NCI-H2227 (cell line): ENCODE results near the gene NAALAD2.
"Not testable (repeated sequence)": the region's sequence is repeated elsewhere in the genome, so short reads cannot be mapped to it uniquely, and the experiment has no call there.

Source experiments
- DNase-seq: peaks from one replicate; lab custom pipeline; 2025; ENCODE audit not compliant: unreplicated experiment; lab: John Stamatoyannopoulos, UW

Gene NAALAD2

DNA sequence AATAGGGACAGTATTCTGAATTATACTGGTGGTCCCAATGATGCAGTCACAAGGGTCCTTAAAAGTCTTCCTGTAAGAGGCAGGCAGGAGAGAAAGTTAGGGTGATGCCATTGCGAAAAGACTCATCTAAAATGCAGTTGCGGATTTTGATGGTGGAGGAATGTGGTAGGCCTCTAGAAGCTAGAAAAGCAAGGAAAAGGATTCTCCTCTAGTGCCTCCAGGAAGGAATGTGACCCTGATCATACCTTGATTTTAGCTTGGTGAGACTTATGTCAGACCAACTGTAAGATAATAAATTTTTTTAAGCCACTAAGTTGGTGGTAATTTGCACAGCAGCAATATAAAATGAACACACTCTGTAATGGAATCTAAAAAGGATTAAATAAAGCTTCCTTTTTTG, 54.5 kb downstream of the NAALAD2 start:
- DNase-seq: no peak

DNA sequence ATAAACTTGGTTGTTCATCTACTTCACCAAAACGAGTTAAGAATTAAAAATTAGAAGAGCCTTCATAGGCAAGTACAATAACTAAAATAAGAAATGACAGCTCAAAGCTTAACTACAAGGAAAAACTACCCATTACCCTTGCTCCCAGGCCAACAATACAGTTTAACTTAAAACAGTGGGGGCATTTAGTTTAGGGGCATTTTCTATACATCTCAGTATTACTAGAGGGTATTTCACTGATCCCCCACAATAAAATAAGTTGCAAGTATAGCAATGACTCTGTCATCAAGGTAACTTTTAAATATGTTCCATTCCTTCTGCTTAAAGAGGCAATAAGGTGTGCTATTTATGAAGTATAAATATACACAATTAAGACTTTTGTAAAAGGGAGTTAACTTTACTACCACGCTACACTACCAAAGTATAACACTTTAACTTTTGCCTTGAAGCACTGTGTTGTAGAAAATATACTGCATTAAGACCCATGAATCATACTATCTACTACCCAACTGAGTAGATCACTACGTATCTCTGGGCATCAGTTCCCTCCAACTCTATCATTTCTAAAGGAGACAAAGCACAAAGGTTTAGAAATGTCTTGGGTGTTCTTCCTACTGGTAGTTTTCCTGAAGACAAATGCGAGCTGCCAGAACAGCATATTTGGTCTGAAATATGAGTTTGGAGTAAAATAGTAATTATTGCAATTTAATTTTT, 58.6 kb downstream of the NAALAD2 start:
- no peak for DNase-seq

DNA sequence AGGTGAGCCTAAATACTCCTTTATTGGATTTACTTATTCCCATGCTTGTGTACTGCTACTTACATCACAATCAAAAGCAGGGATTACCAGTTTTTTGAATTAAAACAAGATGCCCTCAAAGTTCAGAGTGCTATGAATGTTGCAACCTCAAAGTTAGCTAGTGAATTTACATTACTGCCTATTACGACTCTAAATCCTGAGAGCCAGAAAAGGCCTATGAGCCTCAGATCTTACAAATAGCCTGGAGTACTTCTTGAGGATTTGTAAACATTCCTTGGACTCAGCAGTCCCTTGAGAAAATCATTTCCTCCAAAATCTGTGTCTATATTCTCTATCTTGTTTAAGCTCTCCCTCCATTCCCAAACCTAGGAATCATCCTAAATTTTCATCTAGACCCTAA, 62.9 kb downstream of the NAALAD2 start:
- no peak for DNase-seq

DNA sequence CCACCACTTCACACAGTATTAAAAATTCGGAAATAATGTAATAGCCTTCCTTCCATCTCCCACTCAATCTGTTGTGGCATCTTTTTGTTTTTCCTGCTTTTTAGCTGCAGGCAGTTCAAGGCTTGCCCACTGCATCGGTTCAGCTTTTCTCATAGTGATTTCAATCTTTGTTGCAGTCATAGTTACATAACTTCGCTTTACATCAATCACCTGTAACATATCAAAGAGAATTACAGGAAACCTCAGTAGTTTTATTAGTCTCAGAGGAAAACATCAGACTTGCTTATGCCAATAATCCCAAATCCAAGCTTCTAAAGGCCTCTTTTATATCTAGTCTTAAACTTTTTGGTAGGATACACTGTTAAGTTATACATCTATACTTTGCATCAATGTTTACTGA, 67.9 kb downstream of the NAALAD2 start:
- DNase-seq: no peak

DNA sequence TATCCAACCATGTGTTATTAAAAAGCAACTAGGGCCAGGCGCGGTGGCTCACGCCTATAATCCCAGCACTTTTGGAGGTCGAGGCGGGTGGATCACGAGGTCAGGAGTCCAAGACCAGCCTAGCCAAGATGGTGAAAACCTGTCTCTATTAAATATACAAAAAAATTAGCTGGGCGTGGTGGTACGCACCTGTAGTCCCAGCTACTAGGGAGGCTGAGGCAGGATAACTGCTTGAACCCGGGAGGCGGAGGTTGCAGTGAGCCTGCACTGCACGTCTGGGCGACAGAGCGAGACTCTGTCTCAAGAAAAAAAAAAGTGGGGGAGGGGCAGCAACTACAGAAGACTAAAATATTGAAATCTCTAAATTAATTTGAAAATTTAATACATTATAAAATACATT, 69.9 kb downstream of the NAALAD2 start:
- no peak for DNase-seq

DNA sequence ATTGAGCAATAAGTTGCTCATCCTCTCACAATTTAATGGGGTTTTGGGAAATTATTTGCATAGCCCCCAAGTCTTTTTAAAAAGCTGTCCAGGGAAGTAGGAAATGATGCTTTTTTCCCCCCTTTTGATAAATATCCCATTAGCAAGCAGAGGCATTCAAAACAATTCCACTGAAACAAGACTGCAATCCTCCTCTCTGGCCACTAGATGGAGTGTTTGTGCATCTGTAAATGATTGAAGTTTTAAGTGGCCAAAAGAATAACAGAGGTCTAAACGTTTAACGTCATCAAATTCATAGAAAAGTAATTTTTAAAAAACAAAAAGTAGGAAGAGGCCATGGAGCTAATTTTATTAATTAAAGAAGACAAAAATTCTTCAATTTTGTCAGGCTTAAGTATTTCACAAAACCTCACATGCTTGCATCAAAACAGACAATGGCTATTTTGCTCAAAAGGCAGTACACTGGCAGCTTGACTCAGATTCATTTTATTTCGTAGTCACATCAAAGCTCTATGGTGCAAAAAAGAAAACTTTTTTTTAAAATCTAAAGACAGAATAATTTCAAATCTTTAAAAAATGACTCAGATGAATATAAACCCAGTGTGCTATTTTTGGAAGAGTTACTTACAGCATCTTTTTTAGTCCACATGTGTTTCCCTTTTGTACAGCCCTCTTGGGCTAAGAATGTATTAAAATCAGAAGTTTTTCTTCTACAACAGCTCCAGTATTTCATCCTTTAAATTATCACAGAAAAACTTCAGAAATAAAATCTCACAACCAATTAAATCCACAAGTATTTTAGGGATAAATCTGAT, 70.6 kb downstream of the NAALAD2 start:
- peak; percentile 59 for DNase-seq

DNA sequence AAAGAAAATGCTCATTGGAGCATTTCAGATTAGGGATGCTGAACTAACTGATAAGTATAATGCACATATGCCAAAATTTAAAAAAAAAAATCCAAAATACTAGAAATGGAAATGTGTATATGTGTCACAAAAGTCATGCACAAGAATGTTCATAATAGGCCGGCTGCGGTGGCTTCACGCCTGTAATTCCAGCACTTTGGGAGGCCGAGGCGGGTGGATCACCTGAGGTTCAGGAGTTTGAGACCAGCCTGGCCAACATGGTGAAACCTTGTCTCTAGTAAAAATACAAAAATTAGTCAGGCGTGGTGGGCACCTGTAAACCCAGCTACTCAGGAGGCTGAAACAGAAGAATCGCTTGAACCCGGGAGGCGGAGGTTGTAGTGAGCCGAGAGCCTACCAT, 73.5 kb downstream of the NAALAD2 start:
- not testable (repeated sequence) for DNase-seq

DNA sequence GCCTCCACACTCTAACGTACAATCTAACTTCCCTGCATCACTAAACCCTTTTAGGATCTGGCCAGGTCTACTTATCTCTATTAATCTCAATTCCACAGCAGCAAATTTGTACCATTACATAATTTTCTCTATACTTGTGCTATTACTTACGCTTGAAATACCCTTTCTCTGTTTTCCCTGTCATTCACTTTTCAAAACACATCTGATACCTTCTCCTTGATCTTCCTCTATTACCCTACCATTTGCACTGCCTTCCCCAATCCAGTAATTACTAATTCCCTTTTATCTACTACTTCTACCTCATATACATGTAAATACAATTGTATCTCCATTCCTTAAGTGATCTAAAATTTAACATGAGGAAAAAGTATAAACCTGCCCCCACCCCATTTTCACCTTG, 74.4 kb downstream of the NAALAD2 start:
- no peak for DNase-seq

DNA sequence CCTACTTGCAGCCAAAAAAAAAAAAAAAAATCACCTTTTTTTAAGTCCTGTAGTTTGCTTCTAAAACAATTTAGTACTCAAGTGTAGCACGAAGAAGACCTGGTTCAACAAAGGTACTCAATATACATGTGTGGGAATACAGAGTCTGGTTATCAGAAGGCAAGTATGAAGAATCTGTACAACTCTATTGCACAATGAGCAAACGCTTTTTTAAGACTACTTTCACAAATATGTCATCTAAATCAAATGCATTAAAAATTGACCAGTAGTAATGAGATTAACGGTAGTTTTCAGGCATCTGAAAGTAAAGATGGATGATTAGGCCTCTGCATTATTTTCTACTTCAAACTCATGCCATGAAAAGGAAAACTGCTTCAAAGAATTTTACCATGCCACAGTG, 78.9 kb downstream of the NAALAD2 start:
- DNase-seq: no peak

DNA sequence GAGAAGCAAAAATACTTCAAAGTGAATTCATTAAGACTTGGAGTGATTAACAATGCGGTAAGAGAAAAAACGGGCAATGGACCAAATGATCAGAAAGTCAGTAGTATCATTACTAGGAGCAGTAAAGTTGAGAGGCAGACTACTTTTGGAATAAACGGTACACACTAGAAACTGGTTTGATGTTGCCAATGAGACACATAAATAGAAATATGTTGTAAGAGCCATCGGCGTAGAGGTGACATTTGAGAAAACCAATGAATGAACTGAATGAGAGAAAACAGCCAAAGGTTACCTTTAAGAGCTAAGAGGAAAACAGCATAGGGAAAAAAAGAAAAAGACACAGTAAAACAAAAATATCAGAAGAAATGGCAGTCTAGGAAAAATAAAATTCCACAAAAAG, 82.1 kb downstream of the NAALAD2 start:
- no peak for DNase-seq

DNA sequence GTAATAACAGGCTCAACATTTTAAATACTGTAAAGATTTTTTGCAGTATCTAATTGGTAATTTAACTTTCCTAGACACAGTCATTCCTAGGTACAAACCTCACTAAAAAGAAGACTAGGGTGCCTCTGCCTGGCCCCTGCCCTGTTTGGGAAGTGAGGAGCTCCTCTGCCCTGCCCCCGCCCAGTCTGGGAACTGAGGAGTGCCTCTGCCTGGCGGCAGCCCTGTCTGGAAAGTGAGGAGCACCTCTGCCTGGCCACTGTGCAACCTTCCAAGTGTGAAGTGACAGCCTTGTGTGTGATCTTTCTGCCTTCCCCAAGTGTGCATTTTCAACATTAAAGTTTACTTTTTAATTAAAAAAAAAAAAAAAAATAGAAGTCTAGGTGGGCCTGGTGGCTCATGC, 84.1 kb downstream of the NAALAD2 start:
- no peak for DNase-seq

DNA sequence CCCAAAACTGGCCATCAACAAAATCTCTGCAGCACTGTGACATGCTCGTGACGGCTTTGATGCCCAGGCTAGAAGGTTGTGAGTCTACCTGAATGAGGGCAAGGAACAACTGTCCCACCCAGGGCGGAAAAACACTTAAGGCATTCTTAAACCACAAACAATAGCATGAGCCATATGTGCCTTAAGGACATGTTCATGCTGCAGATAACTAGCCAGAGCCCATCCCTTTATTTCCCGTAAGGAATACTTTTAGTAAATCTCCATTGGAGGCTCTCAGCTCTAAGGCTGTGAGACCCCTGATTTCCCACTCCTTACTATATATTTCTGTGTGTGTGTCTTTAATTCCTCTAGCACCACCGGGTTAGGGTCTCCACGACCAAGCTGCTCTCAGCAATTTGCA, 85.0 kb downstream of the NAALAD2 start:
- no peak for DNase-seq

DNA sequence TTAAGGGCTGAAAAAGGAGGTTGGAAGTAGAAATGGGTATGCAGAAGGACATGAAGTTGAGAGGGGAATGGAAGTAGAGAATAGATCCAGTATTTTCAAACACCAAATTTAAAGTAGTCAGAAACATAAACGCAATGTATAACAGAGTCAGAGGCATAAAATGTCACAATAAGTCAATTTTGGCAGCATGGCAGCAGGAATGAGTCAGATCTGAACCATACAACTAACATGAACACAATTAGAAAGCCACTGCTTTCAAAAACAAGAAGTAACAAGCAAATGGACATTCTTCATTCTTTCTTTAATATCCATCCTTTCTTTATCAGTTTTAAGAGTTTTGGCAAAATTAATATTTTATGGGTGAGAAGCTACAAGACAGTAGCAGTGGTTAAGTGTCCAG, 85.9 kb downstream of the NAALAD2 start:
- DNase-seq: no peak

DNA sequence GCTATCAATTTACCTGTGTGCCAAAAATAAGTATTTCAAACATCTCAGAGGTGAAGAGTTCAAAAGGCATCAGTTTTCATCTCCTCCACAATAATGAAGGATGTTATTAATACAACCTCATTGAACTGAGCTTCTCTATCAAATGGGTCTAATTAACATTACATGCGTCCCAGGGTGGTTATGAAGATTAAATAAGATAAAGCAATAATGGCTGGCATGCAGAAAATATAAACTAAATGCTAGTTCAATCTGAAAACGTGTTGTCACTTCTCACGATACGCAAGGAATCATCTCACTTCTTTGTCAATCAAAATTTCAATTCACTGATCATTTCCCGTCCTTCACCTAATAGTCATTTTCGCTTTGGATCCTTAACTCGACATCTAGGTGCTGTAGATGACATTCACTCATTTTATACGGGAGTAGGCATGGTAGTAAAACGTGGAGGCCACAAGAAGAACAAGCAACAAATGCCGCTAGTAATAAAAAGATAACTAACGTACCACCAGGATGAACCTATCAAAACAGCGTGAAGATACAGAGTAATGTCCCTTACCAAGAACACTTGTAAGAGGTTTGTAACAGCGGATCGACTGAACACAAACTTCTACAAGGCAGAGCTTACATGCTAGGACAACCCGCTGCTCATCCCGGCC, 87.5 kb downstream of the NAALAD2 start:
- DNase-seq: no peak

DNA sequence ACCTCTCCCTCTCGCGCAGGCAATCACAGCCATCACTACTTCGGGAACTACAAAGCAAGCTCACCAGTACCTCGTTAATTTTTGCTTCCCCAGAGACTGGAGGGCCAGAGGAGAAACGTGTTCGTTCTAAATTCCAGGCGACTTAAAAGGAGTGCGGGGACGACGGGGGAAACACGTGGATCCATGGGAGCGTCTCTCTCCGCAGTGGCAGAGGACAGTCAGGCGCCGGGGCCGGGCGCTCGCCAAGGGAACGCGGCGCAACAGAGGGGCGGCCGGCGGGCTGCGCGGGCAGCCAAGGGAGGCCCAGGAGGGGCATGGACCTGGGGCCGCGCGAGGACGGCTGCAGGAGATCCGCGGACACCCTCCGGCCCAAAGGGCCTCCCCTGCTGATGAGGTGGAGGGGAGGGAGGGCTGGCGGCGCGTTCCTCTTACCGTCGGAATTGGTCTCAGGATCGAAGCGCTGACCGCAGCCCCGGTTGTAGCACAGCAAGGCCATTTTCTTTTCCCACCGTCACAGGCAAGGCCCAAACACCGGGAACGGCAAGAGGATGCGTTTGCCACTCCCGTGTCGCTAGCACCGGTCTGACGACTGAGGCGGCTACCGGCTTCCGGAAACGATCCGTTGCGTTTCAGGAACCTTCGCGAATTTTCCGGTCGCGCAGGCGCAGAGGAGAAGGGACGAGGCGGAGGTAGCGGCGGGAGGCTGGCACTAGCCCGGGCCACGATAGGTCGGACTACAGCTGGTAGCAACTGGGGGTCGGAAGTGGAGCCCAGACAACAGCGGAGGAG, 88.2 kb downstream of the NAALAD2 start, which contains the start of gene CHORDC1:
Gene CHORDC1 (minus strand): TSS at position 591 of the 789 bp plus-strand sequence. CDS start 95 bp downstream, at position 496.
- peak; percentile 91 for DNase-seq

DNA sequence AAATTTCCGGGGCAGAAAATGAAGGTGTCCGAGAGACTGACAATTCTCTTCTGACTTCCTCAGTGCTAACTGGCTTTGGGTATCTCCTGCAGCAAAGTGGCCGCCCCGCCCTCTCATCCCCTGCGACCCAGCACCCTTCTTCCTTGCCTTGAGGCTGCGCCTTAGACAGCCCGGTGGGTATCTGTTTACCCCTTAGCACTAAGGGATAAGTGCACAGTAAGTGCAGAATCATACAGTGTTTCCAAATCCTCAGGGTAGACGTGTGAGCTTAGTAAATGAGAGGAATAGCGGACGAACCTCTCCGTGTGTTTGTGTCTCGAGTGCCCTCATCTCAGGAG, 88.8 kb downstream of the NAALAD2 start:
- no peak for DNase-seq

DNA sequence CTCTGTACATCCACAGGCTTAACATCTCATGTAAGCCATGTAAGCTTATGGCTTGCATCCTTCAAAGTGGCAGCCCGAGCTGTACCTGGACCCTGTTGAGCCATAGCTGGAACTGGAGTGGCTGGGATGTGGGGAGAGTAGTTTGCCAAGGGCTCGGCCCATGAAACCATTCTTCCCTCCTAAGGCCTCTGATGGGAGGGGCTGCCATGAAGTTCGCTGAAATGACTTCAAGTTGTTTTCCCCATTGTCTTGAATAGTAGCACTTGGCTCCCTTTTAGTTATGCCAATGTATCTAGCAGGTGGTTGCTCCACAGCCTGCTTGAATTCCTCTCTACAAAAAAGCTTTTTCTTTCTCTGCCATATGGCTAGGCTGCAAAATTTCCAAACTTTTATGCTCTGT, 93.6 kb downstream of the NAALAD2 start:
- DNase-seq: no peak

DNA sequence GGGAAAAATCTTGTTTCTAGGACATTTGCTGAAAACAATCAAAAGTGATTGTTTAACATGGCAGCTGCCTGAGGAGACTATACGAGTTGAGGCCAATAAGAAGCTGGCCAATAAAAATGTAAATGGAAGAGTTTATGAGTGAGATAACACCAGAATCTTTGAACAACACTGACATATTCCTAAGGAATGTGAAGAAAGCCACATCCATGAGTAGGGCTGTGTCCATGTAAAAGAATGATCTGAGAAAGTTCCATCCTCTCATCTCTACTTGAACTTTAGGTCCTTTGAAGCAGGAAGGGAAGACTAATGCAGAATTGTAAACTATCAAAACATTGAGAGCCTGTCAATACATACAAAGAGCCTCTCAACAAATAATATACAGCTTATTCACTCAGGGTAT, 95.3 kb downstream of the NAALAD2 start:
- no peak for DNase-seq

DNA sequence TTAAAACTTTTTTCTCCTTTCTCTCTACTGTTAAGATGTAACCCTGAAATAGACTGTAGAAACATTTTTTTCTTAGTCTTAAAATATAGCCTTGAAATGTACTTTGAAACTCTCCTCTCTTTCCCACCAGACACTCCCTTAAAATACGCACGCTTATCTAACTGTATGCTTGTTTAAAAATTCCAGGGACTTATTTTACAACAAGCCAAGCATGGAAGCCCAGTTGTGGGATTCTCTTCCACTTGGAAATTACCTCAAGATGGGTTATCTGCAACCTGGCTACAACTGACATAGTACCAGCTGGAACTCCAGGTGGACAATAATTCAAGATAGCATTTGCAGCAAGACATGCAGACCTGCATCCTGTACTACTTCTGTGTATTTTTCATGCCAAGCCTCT, 100.5 kb downstream of the NAALAD2 start:
- no peak for DNase-seq

DNA sequence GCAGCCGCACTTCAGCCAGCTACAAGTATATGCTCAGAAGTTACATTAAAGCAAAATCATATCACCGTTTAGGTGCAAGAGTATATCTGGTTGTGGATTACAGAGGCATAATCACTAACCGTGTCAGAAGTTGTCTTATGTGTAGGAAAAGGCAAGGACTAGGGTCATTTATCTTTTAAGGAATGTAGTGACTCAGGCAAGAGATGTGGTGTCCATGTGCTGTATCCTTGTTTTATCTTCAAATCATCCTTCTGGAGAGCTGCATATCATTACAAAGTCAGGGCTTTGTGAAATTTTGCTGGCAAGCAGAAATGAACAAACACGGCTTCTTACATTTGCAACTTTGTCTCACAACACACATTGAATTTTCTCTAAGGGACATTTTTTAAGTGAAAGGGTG, 101.1 kb downstream of the NAALAD2 start:
- no peak for DNase-seq

DNA sequence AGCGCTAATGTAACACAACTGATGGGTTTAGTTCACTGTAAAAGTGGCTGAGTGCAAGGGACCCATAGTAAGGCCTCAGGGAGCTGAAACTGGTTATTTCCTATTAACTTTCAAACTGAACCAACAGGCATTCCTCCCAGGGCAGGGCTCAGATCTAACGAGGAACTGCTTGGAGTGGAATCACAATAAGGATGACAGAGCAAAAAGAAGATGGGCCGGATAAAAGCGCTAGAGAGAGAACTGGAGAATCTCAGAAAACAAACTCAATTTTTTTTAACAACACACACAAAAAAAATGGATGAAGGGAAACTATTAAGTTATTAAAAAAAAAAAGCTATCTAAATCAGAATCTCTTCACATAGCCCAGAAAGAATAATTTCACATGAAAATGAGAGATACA, 102.5 kb downstream of the NAALAD2 start:
- DNase-seq: no peak
